Breast epithelium (tissue), 4 donors: Measurements from ENCODE around the gene TMEM163. TPM values are rescaled to one million over a fixed set of nuclear protein-coding genes. Genes with fewer than 3 reads are reported as not detected.

Source experiments
- DNase-seq, 2 donors: peaks; one replicate each; pipeline ENCODE4 v3.0.0-alpha.2; 2019; ENCODE audit warnings: low spot score in 2 of 2
- H3K27ac ChIP-seq, 2 donors: fragments of 200-600 bp; sonication (generic) in 1 of 2; one replicate each; pipeline ENCODE4 v1.5.1; 2016 to 2019; ENCODE audit warnings: mild to moderate bottlenecking in 1 of 2
- H3K27me3 ChIP-seq, 2 donors: fragments of 200-600 bp; sonication (generic) in 1 of 2; one replicate each; pipeline versions ENCODE4 v1.5.1 to v1.6.0; 2017 to 2019; ENCODE audit warnings: control low read depth in 1 of 2, mild to moderate bottlenecking in 1 of 2
- H3K36me3 ChIP-seq: fragments of 200-600 bp; one replicate; pipeline ENCODE4 v1.5.1; 2019
- H3K4me1 ChIP-seq, 2 donors: fragments of 200-600 bp; sonication (generic); one replicate each; pipeline ENCODE4 v1.5.1; 2016 to 2019; ENCODE audit warnings: control low read depth in 1 of 2
- H3K4me3 ChIP-seq, 3 donors: fragments of 200-600 bp; sonication (generic); 1 replicate in 2 of 3; 2 replicates in 1 of 3; pipeline ENCODE4 v1.5.1; 2016 to 2019; ENCODE audit warnings: mild to moderate bottlenecking in 3 of 3, moderate library complexity in 2 of 3
- H3K9me3 ChIP-seq, 2 donors: fragments of 200-600 bp; sonication (generic) in 1 of 2; one replicate each; pipeline ENCODE4 v1.5.1; 2016 to 2019; ENCODE audit warnings: control low read depth in 1 of 2
- CTCF ChIP-seq, 3 donors: fragments of 450-650 bp; IDR thresholded peaks; one replicate each; pipeline ENCODE4 v1.5.1; 2016 to 2017; ENCODE audit warnings: antibody characterized with exemption in 3 of 3, mild to moderate bottlenecking in 3 of 3, moderate library complexity in 3 of 3
- POLR2A ChIP-seq: fragments of 450-650 bp; IDR thresholded peaks from one replicate; pipeline ENCODE4 v1.6.1; 2016; ENCODE audit warnings: antibody characterized with exemption, mild to moderate bottlenecking, moderate library complexity
- POLR2AphosphoS5 ChIP-seq, 3 donors: sonication (generic); formaldehyde crosslinking; IDR thresholded peaks; one replicate each; pipeline ENCODE4 v1.6.1; 2017; ENCODE audit warnings: antibody characterized with exemption in 3 of 3
- intact Hi-C: fragments of 100-400 bp; cut with DNase I; formaldehyde crosslinking; loops from one replicate; pipeline ENCODE4 v1.15.1; 2023; ENCODE audit warnings: low total_unique reads
- total RNA-seq, 3 donors: library from RNA; depleted of rRNA; stranded (reverse); fragments of >200 nt; gene quantifications; one replicate each; pipeline ENCODE4 v1.1.0, GENCODE V29; 2016

Gene TMEM163
- total RNA-seq, 3 donors from 2014 or later: 0.32 to 1.5 (median 0.66) TPM

DNA sequence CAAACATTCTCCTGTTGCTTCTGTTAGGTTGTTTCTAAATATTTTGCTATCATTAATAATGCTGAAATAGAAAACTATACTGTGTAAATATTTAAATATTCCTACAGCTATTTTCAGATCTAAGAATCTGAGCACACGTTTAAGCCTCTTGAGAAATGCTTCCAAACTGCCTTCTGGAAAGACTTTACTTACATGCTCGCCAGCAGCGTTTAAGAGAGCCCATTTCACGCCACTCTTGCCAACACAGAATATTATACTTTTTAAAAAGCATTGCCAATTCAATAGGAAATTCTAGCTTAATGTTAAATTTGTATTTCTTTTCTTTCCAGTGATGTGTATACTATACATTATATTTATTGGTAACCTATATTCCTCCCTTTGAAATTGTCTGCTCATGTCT is 92.0 kb downstream of the TMEM163 start:
- intact Hi-C loops: no loop called here

DNA sequence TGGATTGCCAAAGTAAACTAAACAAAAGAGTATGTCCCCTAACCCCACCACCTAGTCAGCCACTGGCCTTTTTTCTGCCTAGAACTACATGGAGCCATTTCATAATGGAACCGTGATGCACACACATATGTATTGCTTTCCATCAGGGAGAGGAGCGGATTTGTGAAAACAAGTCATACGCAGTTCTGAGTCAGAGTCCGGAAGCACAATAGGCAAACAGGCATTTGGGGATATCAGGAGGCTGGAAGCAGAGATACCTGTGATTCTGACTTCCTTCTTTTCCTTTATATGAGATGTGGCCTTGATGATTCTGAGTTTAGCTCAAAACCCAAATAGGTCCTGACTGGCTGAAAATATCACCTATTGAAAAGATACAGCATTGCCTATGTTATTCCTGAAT is 93.5 kb downstream of the TMEM163 start:
- Histone ChIP-seq H3K9me3 (no peaks in the 10 kb centered on the region), H3K36me3 (no peaks in the 10 kb centered on the region), H3K27me3 (no peaks in the 10 kb centered on the region), H3K4me3 (no peak overlapping the region), H3K4me1 (no peaks in the 10 kb centered on the region), H3K27ac (no peak overlapping the region)
- intact Hi-C loops: no loop called here
- DNase-seq: no peak
- no peak for TF ChIP-seq POLR2A
- no peak for TF ChIP-seq CTCF (IDR thresholded peaks at IDR 0.05)
- no peak for TF ChIP-seq POLR2AphosphoS5 (IDR thresholded peaks at IDR 0.05)

More for the DNA sequence above, 92.0 kb downstream of the TMEM163 start:
- H3K27me3 ChIP-seq: no peaks in the 10 kb centered on the region
- no peak overlapping the region for H3K27ac ChIP-seq
- H3K9me3 ChIP-seq: no peaks in the 10 kb centered on the region
- DNase-seq: no peak
- H3K4me1 ChIP-seq: no peaks in the 10 kb centered on the region
- no peaks in the 10 kb centered on the region for H3K36me3 ChIP-seq
- H3K4me3 ChIP-seq: no peak overlapping the region
- TF ChIP-seq POLR2AphosphoS5 (IDR thresholded peaks at IDR 0.05) (no peak), CTCF (IDR thresholded peaks at IDR 0.05) (no peak), POLR2A (no peak)

DNA sequence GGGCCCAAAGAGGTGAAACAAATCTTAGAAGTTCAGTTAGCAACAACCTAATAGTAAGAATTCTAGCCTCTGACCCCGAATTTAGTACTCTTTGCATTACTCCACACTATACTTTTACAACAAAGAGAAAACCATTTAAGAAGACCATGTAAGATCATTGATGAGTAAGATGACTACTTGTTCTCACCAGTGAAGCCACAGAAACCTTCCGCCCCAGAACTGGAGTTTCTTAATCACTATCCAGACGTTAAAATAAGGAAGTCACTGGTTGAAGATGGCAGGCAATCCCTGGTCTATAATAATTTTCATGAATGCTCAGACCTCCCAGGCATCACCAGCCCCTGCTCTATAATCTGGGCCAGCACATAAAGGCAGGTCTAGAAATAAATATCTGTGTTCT is 95.0 kb downstream of the TMEM163 start:
- Histone ChIP-seq H3K4me1 (no peaks in the 10 kb centered on the region), H3K36me3 (no peaks in the 10 kb centered on the region), H3K27ac (no peak overlapping the region), H3K9me3 (peaks cover 0 to 10% of the 10 kb centered on the region in 2 donors), H3K4me3 (no peak overlapping the region), H3K27me3 (no peaks in the 10 kb centered on the region)
- DNase-seq: no peak
- intact Hi-C loops: no loop called here
- TF ChIP-seq CTCF (IDR thresholded peaks at IDR 0.05): no peak
- TF ChIP-seq POLR2AphosphoS5 (IDR thresholded peaks at IDR 0.05): no peak
- no peak for TF ChIP-seq POLR2A

DNA sequence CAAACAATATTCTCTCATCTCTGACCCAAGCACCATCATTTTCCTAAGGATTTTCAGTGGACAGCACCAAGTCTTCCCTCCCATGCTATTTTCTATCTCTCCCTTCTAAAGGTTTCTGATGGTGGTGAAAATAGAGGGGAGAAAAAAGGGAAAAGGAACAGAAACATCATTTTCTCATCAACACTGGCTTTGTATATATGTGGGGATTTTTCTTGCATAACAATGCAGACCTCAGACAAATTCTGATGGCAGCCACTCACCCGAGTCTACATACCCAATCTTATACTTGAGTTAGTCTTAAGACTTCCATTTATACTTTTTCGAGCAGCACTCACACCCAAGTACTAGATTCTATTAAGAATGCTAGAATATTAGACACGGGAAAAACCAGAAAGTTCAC is 95.8 kb downstream of the TMEM163 start:
- intact Hi-C loops: no loop called here
- peaks cover 0 to 11% of the 10 kb centered on the region in 2 donors for H3K9me3 ChIP-seq
- no peaks in the 10 kb centered on the region for H3K4me1 ChIP-seq
- no peaks in the 10 kb centered on the region for H3K27me3 ChIP-seq
- no peak overlapping the region for H3K27ac ChIP-seq
- TF ChIP-seq POLR2A (no peak), CTCF (IDR thresholded peaks at IDR 0.05) (no peak), POLR2AphosphoS5 (IDR thresholded peaks at IDR 0.05) (no peak)
- no peak overlapping the region for H3K4me3 ChIP-seq
- no peak for DNase-seq
- H3K36me3 ChIP-seq: no peaks in the 10 kb centered on the region

GRCh38 chr2:134621939-134622705 is 96.7 kb downstream of the TMEM163 start:
- DNase-seq: no peak
- intact Hi-C loops: no loop called here
- Histone ChIP-seq H3K27ac (no peak overlapping the region), H3K36me3 (no peaks in the 10 kb centered on the region), H3K27me3 (no peaks in the 10 kb centered on the region), H3K4me1 (no peaks in the 10 kb centered on the region), H3K4me3 (no peak overlapping the region), H3K9me3 (peaks cover 0 to 11% of the 10 kb centered on the region in 2 donors)
- no peak for TF ChIP-seq CTCF (IDR thresholded peaks at IDR 0.05)
- no peak for TF ChIP-seq POLR2AphosphoS5 (IDR thresholded peaks at IDR 0.05)
- no peak for TF ChIP-seq POLR2A
